Measurements from ENCODE around the gene UNC5A. TPM values are rescaled to one million over a fixed set of nuclear protein-coding genes. Genes with fewer than 3 reads are reported as not detected.

The UNC5A gene
- total RNA-seq, 1 donor from 2014 or later = 0.05 TPM

GRCh38 chr5:176883700-176884570, 73.6 kb downstream of the UNC5A start:
- intact Hi-C loops (cut with DNase I) = no loop called here
- no peak for DNase-seq (ENCODE audit: low spot score)

GRCh38 chr5:176884571-176884890, 74.2 kb downstream of the UNC5A start:
- no peak for DNase-seq (ENCODE audit: low spot score)
- intact Hi-C loops (cut with DNase I) = no loop called here

DNA sequence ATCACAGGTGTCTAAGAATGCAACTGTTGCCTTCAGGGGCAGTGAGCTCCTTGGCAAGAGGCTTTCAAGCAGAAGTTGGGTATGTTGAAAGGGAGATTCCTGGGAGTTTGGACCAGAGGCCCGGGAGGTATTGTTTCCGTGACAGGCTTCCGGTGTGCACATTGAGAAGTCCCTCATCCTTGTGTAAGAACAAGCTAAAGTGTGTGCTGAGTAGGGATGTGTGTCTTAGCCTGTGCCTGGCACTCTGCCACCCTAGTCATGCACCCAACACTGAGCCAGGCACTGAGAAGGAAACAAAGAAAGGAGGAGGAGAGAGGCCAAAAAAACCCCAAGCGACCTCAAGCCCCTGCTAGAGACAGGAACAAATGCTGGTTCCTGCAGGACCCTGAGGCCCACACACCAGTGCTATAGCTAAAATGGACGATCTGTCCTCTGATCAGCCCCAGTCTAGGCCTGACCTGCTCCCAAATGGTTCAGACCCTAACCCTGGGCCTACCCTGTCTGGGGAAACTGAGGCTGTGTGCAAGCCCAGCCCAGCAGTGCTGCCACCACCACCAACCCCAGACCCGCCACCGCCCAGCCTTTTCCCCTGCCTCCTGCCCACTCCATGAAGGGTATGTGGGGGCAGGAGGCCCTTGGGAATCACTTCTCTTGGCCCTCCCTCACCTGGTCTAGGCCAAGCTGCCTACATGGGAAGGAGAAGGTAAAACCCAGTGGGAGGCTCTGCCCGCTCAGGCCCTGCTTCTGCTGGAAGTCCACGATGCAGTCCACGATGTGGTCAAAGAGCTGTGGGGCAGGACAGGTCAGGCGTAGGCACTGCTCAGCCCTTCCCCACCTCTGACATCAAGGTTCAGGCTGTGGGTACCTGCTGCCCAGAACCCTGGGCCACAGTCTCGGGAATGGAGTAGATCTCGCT, 76.2 kb downstream of the UNC5A start:
- DNase-seq (ENCODE audit: low spot score) = peak; percentile 47
- intact Hi-C loops (cut with DNase I) = no loop called here

DNA sequence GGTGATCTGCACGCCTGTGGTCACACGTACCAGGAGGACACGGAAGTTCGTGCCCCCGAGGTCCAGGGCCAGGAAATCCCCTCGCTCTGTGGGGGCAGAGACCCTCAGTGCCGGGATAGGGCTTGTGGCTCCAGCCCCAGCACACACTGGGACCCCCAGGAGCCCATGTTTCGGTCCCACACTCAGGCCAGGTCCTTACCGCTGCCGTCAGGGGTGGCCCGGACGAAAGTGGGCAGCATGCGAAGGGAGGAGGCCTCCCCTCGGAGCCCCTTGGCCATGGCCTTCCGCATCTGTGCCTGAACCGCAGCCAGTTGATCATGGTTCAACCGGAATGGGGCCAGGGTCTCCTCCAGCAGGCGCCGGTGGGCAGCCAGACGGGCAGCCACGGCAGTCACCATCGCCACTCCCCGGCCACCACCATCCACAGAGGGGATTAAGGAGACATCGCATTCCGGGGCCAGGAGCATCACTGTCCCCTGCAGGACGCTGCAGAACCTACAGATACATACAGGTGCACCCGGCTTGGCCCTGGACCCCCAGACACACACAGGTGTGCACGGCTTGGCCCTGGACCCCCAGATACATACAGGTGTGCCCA, 77.0 kb downstream of the UNC5A start:
- intact Hi-C loops (cut with DNase I) = no loop called here
- DNase-seq (ENCODE audit: low spot score) = peak; percentile 49

GRCh38 chr5:176888016-176888864, 77.9 kb downstream of the UNC5A start:
- DNase-seq (ENCODE audit: low spot score) = peak; percentile 54
- intact Hi-C loops (cut with DNase I) = no loop called here

- intact Hi-C loops (cut with DNase I) = no loop called here
- DNase-seq (ENCODE audit: low spot score) = no peak
Observed at GRCh38 chr5:176888865-176889165, 78.5 kb downstream of the UNC5A start.

GRCh38 chr5:176889321-176890280, 79.2 kb downstream of the UNC5A start:
- peak; percentile 63 for DNase-seq (ENCODE audit: low spot score)

DNA sequence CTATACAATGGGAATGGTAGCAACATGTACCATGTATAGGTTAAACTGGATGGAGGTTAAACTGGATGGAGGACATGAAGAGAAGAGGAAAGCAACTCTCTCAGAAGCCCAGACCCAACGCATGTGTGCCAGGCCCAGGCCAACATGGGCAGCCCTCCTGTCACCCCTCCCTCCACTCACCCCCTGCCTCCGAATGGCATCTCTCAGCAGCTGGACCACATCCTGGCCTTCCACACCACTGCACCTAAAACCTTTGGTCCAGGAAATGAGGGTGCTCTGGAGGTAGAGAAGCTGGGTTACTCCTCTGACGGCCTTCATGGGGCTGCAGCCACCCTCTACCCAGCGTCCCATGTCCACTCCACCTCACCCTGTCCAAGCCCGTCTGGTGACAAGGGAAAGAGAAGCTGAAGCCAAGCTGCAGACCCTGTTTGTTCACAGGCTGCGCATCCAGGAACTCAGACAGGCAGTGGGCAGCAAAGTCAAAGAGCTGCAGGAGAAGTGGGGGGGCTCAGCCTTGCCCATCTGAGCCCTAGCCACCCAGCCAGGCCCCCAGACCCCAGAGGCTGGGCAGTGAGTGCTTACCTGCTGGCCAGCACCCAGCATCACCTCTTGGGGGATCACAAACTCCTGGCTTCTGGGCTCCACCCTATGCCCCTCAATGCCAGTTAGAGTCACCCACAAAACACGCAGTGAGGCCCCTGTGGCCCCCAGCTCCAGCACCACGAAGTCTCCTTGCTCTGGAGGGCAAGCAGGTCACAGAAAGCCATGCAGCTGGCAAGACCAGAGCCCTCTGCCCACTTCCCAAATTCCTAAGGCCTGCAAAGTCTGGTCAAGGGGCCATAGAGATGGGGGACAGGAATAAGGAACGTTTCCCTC, 80.3 kb downstream of the UNC5A start:
- intact Hi-C loops (cut with DNase I) = no loop called here
- peak; percentile 39 for DNase-seq (ENCODE audit: low spot score)

More at GRCh38 chr5:176889321-176890280, 79.2 kb downstream of the UNC5A start:
- intact Hi-C loops (cut with DNase I) = no loop called here

- peak; percentile 53 for DNase-seq (ENCODE audit: low spot score)
- intact Hi-C loops (cut with DNase I) = no loop called here
Observed at GRCh38 chr5:176891331-176891958, 81.1 kb downstream of the UNC5A start.

DNA sequence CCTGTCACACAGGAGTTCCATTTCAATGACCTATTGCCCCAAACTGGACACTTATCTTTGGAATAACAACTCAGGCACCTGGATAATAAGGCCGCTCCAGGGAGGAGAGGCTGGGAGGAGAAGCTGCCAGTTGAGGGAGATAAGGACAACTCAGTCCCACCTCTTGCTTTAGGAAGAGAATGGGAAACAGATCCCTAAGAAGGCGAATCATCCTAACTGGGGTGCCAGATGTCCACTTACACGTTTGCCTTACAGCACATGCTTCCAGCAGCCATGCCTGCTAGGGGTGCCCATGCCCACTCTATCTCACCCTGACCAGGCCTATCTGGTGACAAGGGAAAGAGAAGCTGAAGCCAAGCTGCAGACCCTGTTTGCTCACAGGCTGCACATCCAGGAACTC, 82.3 kb downstream of the UNC5A start:
- intact Hi-C loops (cut with DNase I) = no loop called here
- DNase-seq (ENCODE audit: low spot score) = no peak

DNA sequence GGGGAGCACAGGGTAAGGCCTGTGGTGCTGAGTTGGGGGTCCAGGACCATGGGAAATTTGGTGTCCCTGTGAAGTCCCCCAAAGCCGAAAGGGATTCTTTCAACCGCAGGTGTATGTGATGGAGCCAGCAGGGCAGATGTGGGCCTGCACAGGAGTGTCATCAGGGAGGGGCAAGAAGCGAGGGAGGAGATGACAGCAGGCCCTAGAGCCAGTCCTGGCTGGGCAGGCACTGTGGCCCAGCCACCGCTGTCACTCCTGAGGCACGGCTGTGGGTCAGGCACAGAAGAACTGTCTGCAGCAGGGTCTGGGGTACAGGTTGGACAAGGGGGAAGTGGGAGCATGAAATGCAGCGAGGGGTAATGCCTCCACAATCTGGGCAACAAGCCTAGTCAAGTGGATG, 83.9 kb downstream of the UNC5A start:
- DNase-seq (ENCODE audit: low spot score) = no peak
- intact Hi-C loops (cut with DNase I) = no loop called here

DNA sequence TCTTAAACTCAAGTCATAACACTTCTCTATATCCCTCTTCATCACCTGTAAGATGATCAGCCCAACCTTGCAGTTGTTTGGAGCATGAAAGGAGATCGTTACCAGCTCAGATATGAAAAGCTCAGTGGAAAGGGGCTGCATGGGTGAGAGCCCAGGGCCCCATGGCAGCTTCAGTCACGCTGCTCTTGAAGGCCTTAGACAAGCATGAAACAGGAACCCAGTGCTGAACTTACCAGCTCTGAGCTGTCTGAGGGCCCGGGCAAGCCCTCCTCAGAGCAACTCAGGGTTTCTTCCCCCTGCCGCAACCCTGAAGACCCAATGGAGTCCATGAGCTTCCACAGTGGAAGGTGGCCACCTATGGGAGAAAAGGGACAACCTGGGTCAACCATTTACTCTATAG, 85.5 kb downstream of the UNC5A start:
- DNase-seq (ENCODE audit: low spot score) = no peak
- intact Hi-C loops (cut with DNase I) = no loop called here

DNA sequence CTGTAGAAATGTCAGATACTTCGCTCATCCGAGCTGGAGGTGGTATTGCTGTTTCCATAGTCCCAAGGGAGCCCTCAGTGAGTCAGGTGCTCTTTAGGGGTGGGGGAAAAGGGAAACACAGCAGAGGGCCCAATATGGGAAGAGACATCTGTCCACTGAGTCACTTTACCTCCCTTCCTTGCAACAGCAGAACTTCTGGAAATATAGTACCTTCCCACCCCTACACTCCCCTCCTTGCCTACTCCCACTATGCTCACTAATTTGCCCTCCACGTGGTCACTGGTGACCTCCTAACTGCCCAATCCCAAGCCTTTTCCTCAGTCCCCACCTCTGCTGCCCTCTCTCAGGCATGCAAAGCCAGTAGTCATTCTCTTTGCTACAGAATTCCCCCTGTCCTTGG, 86.9 kb downstream of the UNC5A start:
- intact Hi-C loops (cut with DNase I) = no loop called here
- no peak for DNase-seq (ENCODE audit: low spot score)

DNA sequence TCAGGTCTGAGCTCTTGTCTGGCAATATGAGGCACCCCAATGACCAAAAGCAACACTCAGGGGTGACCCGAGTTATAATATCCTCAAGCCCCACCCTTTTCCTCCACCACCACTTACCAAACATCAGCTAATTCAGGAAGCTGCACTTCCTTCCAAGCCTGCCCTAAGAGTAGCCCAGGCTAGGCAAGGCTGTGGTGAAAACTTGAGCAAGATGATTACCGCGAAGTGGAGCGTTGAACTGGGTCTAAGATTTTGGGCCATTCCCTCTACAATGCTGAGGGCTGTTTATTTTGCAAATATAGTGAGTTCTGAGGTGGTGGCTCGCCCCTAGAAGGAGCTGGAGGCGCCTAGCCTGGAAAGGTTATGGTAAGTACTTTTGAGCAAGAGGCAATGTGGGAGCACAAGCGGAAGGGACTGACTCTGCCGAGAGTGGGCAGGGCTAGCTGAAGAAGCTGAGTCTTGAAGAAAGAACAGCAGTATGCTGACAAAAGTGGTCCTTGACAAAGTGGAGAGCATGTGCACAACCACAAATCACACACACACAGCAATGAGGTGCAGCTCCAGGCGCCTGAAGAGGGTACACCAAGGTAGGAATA, 89.0 kb downstream of the UNC5A start, which contains the start of gene HK3:
Gene HK3 (minus strand): TSS at position 51 of the 596 bp plus-strand sequence. CDS start 3,187 bp downstream, outside the sequence.
- DNase-seq (ENCODE audit: low spot score) = no peak
- intact Hi-C loops (cut with DNase I) = no loop called here

DNA sequence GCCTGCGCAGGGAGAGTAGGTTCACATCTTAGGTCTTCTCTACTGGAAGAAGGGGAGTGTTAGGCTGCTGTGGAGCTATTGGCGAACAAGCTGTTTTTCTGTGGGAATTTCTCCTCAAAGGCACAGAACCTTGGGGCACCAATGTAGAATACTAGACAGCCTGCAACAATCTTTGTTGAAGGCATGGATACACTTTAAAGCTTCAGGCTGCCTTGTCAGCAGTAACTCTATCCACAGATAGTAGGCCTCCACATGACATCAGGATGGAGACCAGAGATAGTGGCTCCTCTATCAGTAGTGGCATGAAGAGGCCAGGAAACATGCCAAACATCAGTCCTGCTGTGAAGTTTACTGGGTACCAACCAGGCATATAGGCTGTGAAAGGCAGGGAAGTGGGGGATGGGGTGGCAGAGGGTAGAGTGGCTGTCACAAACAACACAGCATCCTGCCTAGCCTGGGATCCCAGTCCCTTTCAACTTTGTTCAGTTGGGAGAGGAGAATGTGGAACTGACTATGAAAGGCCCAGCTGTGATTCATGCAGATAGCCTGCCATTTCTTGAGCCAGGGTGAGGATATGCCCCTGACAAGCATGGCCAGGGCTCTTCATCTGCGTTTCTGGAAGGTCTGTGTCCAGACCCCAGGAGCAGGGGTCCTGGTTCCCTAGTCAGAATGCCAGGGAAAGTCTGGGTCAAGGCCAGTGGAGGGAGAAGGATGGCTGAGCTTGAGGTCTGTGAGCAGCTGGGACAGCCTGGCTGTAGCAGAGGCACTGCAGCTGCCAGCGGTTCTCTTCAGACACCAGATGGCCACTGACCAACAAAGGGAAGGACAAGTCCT, 89.8 kb downstream of the UNC5A start:
- no peak for DNase-seq (ENCODE audit: low spot score)
- intact Hi-C loops (cut with DNase I) = no loop called here

GRCh38 chr5:176900780-176901204, 90.4 kb downstream of the UNC5A start:
- DNase-seq (ENCODE audit: low spot score) = no peak
- intact Hi-C loops (cut with DNase I) = no loop called here

All from cardiac septum (tissue), 1 donor.